H9 (cell line): ENCODE measurements around the gene PHACTR4. TPM values are rescaled to one million over a fixed set of nuclear protein-coding genes. Genes with fewer than 3 reads are reported as not detected.

Source experiments
- DNase-seq: peaks from one replicate; pipeline ENCODE4 v3.0.0-alpha.2; 2017
- H2AFZ ChIP-seq: one replicate; pipeline ENCODE4 v1.6.1; 2013; ENCODE audit warnings: mild to moderate bottlenecking, low read length, control low read depth, moderate library complexity
- H2AK5ac ChIP-seq: 2 replicates; pipeline ENCODE4 v1.6.1; 2013; ENCODE audit warnings: low read length, control low read depth, mixed read lengths; ENCODE audit not compliant: insufficient read length
- H2BK120ac ChIP-seq: one replicate; pipeline ENCODE4 v1.6.1; 2013; ENCODE audit warnings: low read depth, mild to moderate bottlenecking, low read length, control low read depth, inconsistent platforms; ENCODE audit not compliant: poor library complexity, severe bottlenecking
- H2BK12ac ChIP-seq: 2 replicates; pipeline ENCODE4 v1.6.1; 2013; ENCODE audit warnings: low read length, control low read depth, mixed read lengths, low read depth; ENCODE audit not compliant: insufficient read length
- H2BK15ac ChIP-seq: 2 replicates; pipeline ENCODE4 v1.6.1; 2013; ENCODE audit warnings: low read depth, low read length, control low read depth
- H2BK20ac ChIP-seq: one replicate; pipeline ENCODE4 v1.6.1; 2013; ENCODE audit warnings: low read depth, mild to moderate bottlenecking, low read length, control low read depth, inconsistent platforms; ENCODE audit not compliant: poor library complexity, severe bottlenecking
- H2BK5ac ChIP-seq: 2 replicates; pipeline ENCODE4 v1.6.1; 2013; ENCODE audit warnings: low read length, control low read depth, mixed read lengths; ENCODE audit not compliant: insufficient read length
- H3K14ac ChIP-seq: 2 replicates; pipeline ENCODE4 v1.6.1; 2013; ENCODE audit warnings: low read length, control low read depth; ENCODE audit not compliant: insufficient read depth
- H3K18ac ChIP-seq: 2 replicates; pipeline ENCODE4 v1.6.1; 2013; ENCODE audit warnings: low read depth, mild to moderate bottlenecking, mixed read lengths, low read length, control low read depth; ENCODE audit not compliant: insufficient read length
- H3K23ac ChIP-seq: 2 replicates; pipeline ENCODE4 v1.6.1; 2013; ENCODE audit warnings: low read length, control low read depth, mixed read lengths, low read depth; ENCODE audit not compliant: insufficient read length
- H3K23me2 ChIP-seq: 2 replicates; pipeline ENCODE4 v1.6.1; 2013; ENCODE audit warnings: low read depth, mild to moderate bottlenecking, mixed read lengths, low read length, control low read depth; ENCODE audit not compliant: insufficient read length, poor library complexity, severe bottlenecking
- H3K27ac ChIP-seq: 2 replicates; pipeline ENCODE4 v1.5.1; 2013; ENCODE audit warnings: low read length, control low read depth, mixed read lengths, low read depth; ENCODE audit not compliant: insufficient read length
- H3K27me3 ChIP-seq: 2 replicates; pipeline ENCODE4 v1.6.1; 2013; ENCODE audit warnings: low read length, control low read depth, inconsistent platforms; ENCODE audit not compliant: insufficient read depth
- H3K4ac ChIP-seq: 2 replicates; pipeline ENCODE4 v1.6.1; 2013; ENCODE audit warnings: low read depth, mild to moderate bottlenecking, control low read depth, inconsistent platforms, low read length, moderate library complexity
- H3K4me1 ChIP-seq: 2 replicates; pipeline ENCODE4 v1.6.1; 2013; ENCODE audit warnings: low read length, control low read depth, inconsistent platforms; ENCODE audit not compliant: insufficient read depth
- H3K4me2 ChIP-seq: 2 replicates; pipeline ENCODE4 v1.6.1; 2013; ENCODE audit warnings: low read length, control low read depth, mixed read lengths; ENCODE audit not compliant: insufficient read length, insufficient read depth
- H3K56ac ChIP-seq: 2 replicates; pipeline ENCODE4 v1.6.1; 2013; ENCODE audit warnings: low read depth, mild to moderate bottlenecking, mixed read lengths, low read length, control low read depth; ENCODE audit not compliant: insufficient read length
- H3K79me1 ChIP-seq: 2 replicates; pipeline ENCODE4 v1.6.1; 2013; ENCODE audit warnings: low read depth, mild to moderate bottlenecking, moderate library complexity, low read length, control low read depth, inconsistent platforms; ENCODE audit not compliant: insufficient read depth, poor library complexity, severe bottlenecking
- H3K79me2 ChIP-seq: 2 replicates; pipeline ENCODE4 v1.6.1; 2013; ENCODE audit warnings: low read length, control low read depth, inconsistent platforms; ENCODE audit not compliant: insufficient read depth
- H3K9ac ChIP-seq: 2 replicates; pipeline ENCODE4 v1.6.1; 2013; ENCODE audit warnings: low read length, control low read depth, mixed read lengths; ENCODE audit not compliant: insufficient read length; ENCODE audit errors: extremely low read depth
- H3K9me3 ChIP-seq: one replicate; pipeline ENCODE4 v1.6.1; 2013; ENCODE audit warnings: low read depth, low read length, inconsistent platforms; ENCODE audit not compliant: control insufficient read depth
- H3T11ph ChIP-seq: one replicate; pipeline ENCODE4 v1.6.1; 2013; ENCODE audit warnings: mild to moderate bottlenecking, low read length, control low read depth, inconsistent platforms
- H4K20me1 ChIP-seq: one replicate; pipeline ENCODE4 v1.6.1; 2013; ENCODE audit not compliant: control insufficient read depth, insufficient read length, insufficient read depth
- H4K5ac ChIP-seq: 2 replicates; pipeline ENCODE4 v1.6.1; 2013; ENCODE audit warnings: low read depth, mild to moderate bottlenecking, mixed read lengths, low read length, control low read depth; ENCODE audit not compliant: insufficient read length
- H4K8ac ChIP-seq: replicated peaks from 2 replicates; pipeline ENCODE4 v1.6.1; 2013; ENCODE audit warnings: low read length, control low read depth, mixed read lengths, low read depth; ENCODE audit not compliant: insufficient read length
- H4K91ac ChIP-seq: 2 replicates; pipeline ENCODE4 v1.6.1; 2013; ENCODE audit warnings: low read depth, mild to moderate bottlenecking, moderate library complexity, mixed read lengths, low read length, control low read depth; ENCODE audit not compliant: insufficient read length
- H3K27ac Mint-ChIP-seq, 3 experiments: 2 replicates in 2 of 3; 3 replicates in 1 of 3; pipeline ENCODE4 v1.8.0; 2020 to 2021; ENCODE audit warnings: mixed read lengths in 3 of 3, mild to moderate bottlenecking in 1 of 3, moderate library complexity in 1 of 3
- H3K27me3 Mint-ChIP-seq: 2 replicates; pipeline ENCODE4 v1.8.0; 2021; ENCODE audit warnings: low read depth, mild to moderate bottlenecking, moderate library complexity, mixed read lengths
- H3K36me3 Mint-ChIP-seq, 3 experiments: 2 replicates in 2 of 3; 3 replicates in 1 of 3; pipeline ENCODE4 v1.8.0; 2020 to 2021; ENCODE audit warnings: low read depth in 3 of 3, mixed read lengths in 3 of 3; ENCODE audit not compliant: insufficient read depth in 1 of 3
- H3K4me1 Mint-ChIP-seq, 2 experiments: 2 replicates each; pipeline ENCODE4 v1.8.0; 2020; ENCODE audit warnings: mixed read lengths in 2 of 2
- H3K4me3 Mint-ChIP-seq, 2 experiments: 2 replicates in 1 of 2; 3 replicates in 1 of 2; pipeline ENCODE4 v1.8.0; 2020 to 2021; ENCODE audit warnings: mild to moderate bottlenecking in 2 of 2, mixed read lengths in 2 of 2, moderate library complexity in 1 of 2
- H3K9me3 Mint-ChIP-seq, 2 experiments: 2 replicates in 1 of 2; 3 replicates in 1 of 2; pipeline ENCODE4 v1.8.0; 2020; ENCODE audit warnings: mild to moderate bottlenecking in 2 of 2, mixed read lengths in 2 of 2, moderate library complexity in 1 of 2
- CTCF ChIP-seq: fragments of 200-600 bp; sonication (generic); conservative IDR thresholded peaks from 3 replicates; pipeline ENCODE4 v1.8.0; 2021; ENCODE audit warnings: antibody characterized with exemption, mild to moderate bottlenecking
- WGBS: extraction: QIAGEN DNeasy Blood & Tissue Kit; methylation state at CpG from one replicate; pipeline ENCODE4 v1.1.7; 2013; ENCODE audit warnings: missing lambda C conversion rate, low lambda C conversion rate, mixed read lengths; ENCODE audit not compliant: insufficient read length; ENCODE audit errors: extremely low coverage; 5-methylcytosine and 5-hydroxymethylcytosine counted together
- total RNA-seq: library from RNA; stranded (reverse); gene quantifications from 2 replicates; pipeline ENCODE4 v1.2.1, GENCODE V29; 2021

Gene PHACTR4
- total RNA-seq, 1 experiment from 2014 or later, result 54.0 TPM

GRCh38 chr1:28517649-28517999 lies 148.1 kb downstream of the PHACTR4 start:
- H3K79me2 ChIP-seq, result peaks cover 20% of the 10 kb centered on the region; the same call in 1 of the 2 replicates
- H2BK12ac ChIP-seq, result no peak overlapping the region
- no peak overlapping the region for H3K9ac ChIP-seq
- H3K79me1 ChIP-seq, result no peaks in the 10 kb centered on the region
- no peak overlapping the region for H3K14ac ChIP-seq
- no peak overlapping the region for H3K18ac ChIP-seq
- H3K4me2 ChIP-seq, result peak overlapping the region; percentile 18
- WGBS, result no CpG with 5 or more reads among the region's 7 CpGs
- H3K56ac ChIP-seq, result no peak overlapping the region
- DNase-seq, result peak; percentile 54
- no peak overlapping the region for H2BK120ac ChIP-seq
- H3K4me1 ChIP-seq, result peaks cover 14% of the 10 kb centered on the region
- H3K4me1 Mint-ChIP-seq, result peaks cover 31 to 37% of the 10 kb centered on the region in 2 experiments
- H2BK20ac ChIP-seq, result no peak overlapping the region
- no peak for TF ChIP-seq CTCF
- H2AFZ ChIP-seq, result no peak overlapping the region
- H3K27ac Mint-ChIP-seq, result peak overlapping the region; percentile 22 to 73 (median 71); a peak in 6 of 7 replicates
- no peak overlapping the region for H2AK5ac ChIP-seq
- H4K91ac ChIP-seq, result no peak overlapping the region
- no peak overlapping the region for H3K4ac ChIP-seq
- H3K36me3 Mint-ChIP-seq, result peaks cover 14 to 26% (median 22%) of the 10 kb centered on the region in 3 experiments
- no peak overlapping the region for H3T11ph ChIP-seq
- no peak overlapping the region for H4K5ac ChIP-seq
- H3K4me3 Mint-ChIP-seq, result peak overlapping the region; percentile 74 to 85
- H3K23me2 ChIP-seq, result peaks cover 8% of the 10 kb centered on the region
- no peak overlapping the region for H2BK15ac ChIP-seq
- H3K23ac ChIP-seq, result no peak overlapping the region
- peaks cover 11% of the 10 kb centered on the region for H3K27me3 Mint-ChIP-seq
- no peak overlapping the region for H2BK5ac ChIP-seq
- no peak overlapping the region for H4K8ac ChIP-seq
- H3K27ac ChIP-seq, result no peak overlapping the region
- no peaks in the 10 kb centered on the region for H3K27me3 ChIP-seq
- 0 out of 5 replicates have a peak, but pooled peaks cover 0 to 3% of the 10 kb centered on the region in 2 experiments for H3K9me3 Mint-ChIP-seq
- H4K20me1 ChIP-seq, result no peaks in the 10 kb centered on the region
- H3K9me3 ChIP-seq, result no peaks in the 10 kb centered on the region
